Upper lobe of right lung (tissue), 1 donor: ENCODE data around the gene HMX2. TPM values are rescaled to one million over a fixed set of nuclear protein-coding genes. Genes with fewer than 3 reads are reported as not detected.

Experiments used
- ATAC-seq: fragments of 200-7000 bp; cut with Tn5 transposase; one replicate; pipeline ENCODE4 v1.9.1; 2020; ENCODE audit warnings: mild to moderate bottlenecking, moderate library complexity
- DNase-seq: peaks from one replicate; pipeline ENCODE4 v3.0.0-alpha.2; 2020
- H3K27ac ChIP-seq: fragments of 200-600 bp; one replicate; pipeline ENCODE4 v1.8.0; 2022
- H3K27me3 ChIP-seq: fragments of 200-600 bp; one replicate; pipeline ENCODE4 v1.8.0; 2022; ENCODE audit warnings: mild to moderate bottlenecking
- H3K36me3 ChIP-seq: fragments of 200-600 bp; one replicate; pipeline ENCODE4 v1.8.0; 2022
- H3K4me1 ChIP-seq: fragments of 200-600 bp; one replicate; pipeline ENCODE4 v1.8.0; 2022
- H3K4me3 ChIP-seq: fragments of 200-600 bp; one replicate; pipeline ENCODE4 v1.8.0; 2022; ENCODE audit warnings: mild to moderate bottlenecking
- H3K9me3 ChIP-seq: fragments of 200-600 bp; one replicate; pipeline ENCODE4 v1.8.0; 2022
- CTCF ChIP-seq: fragments of 200-600 bp; IDR thresholded peaks from one replicate; pipeline ENCODE4 v1.8.0; 2022; ENCODE audit warnings: antibody characterized with exemption
- intact Hi-C: fragments of 100-400 bp; cut with DNase I; formaldehyde crosslinking; loops from one replicate; pipeline ENCODE4 v1.11.0; 2022
- total RNA-seq: library from RNA; stranded (reverse); fragmentation: NEBNext Ultra II Directional; extraction: Animal tissue kit (Norgen Biotek cat#: 25700); gene quantifications from one replicate; pipeline ENCODE4 v1.2.1, GENCODE V29; 2021
- donor health status: DM: no; HTN: yes; CAD: no; lungs with severe emphysema.

The HMX2 gene
- total RNA-seq, 1 donor from 2014 or later = not detected

- no peak for TF ChIP-seq CTCF
- Histone ChIP-seq H3K27ac (no peak overlapping the region), H3K9me3 (no peaks in the 10 kb centered on the region), H3K27me3 (peaks cover 14% of the 10 kb centered on the region), H3K36me3 (peaks cover 46% of the 10 kb centered on the region), H3K4me1 (peaks cover 18% of the 10 kb centered on the region), H3K4me3 (no peak overlapping the region)
- no peak for ATAC-seq
- intact Hi-C loops = no loop called here
- no peak for DNase-seq
These were observed 9.3 kb downstream of the HMX2 start for GRCh38 chr10:123157210-123157609.

- Histone ChIP-seq H3K4me3 (no peak overlapping the region), H3K27ac (no peak overlapping the region), H3K4me1 (peaks cover 18% of the 10 kb centered on the region), H3K27me3 (no peaks in the 10 kb centered on the region), H3K36me3 (peaks cover 61% of the 10 kb centered on the region), H3K9me3 (no peaks in the 10 kb centered on the region)
- DNase-seq = no peak
- no peak for ATAC-seq
- intact Hi-C loops = no loop called here
- no peak for TF ChIP-seq CTCF
These were observed 10.7 kb downstream of the HMX2 start for GRCh38 chr10:123158682-123159081.

GRCh38 chr10:123160311-123160980 lies 12.5 kb downstream of the HMX2 start:
- H3K4me1 ChIP-seq = peaks cover 14% of the 10 kb centered on the region
- ATAC-seq (no peak), DNase-seq (no peak)
- intact Hi-C loops = no loop called here
- peaks cover 78% of the 10 kb centered on the region for H3K36me3 ChIP-seq
- no peak overlapping the region for H3K27ac ChIP-seq
- no peaks in the 10 kb centered on the region for H3K27me3 ChIP-seq
- H3K9me3 ChIP-seq = no peaks in the 10 kb centered on the region
- no peak overlapping the region for H3K4me3 ChIP-seq
- no peak for TF ChIP-seq CTCF

- H3K9me3 ChIP-seq = no peaks in the 10 kb centered on the region
- intact Hi-C loops = no loop called here
- ATAC-seq (no peak), DNase-seq (no peak)
- no peak for TF ChIP-seq CTCF
- no peak overlapping the region for H3K27ac ChIP-seq
- H3K4me1 ChIP-seq = no peaks in the 10 kb centered on the region
- no peaks in the 10 kb centered on the region for H3K27me3 ChIP-seq
- H3K36me3 ChIP-seq = peaks cover 82% of the 10 kb centered on the region
- H3K4me3 ChIP-seq = no peak overlapping the region
These were observed 16.4 kb downstream of the HMX2 start for GRCh38 chr10:123164319-123164718.

- Histone ChIP-seq H3K9me3 (no peaks in the 10 kb centered on the region), H3K36me3 (peaks cover 81% of the 10 kb centered on the region), H3K27me3 (no peaks in the 10 kb centered on the region), H3K4me1 (no peaks in the 10 kb centered on the region), H3K4me3 (no peak overlapping the region), H3K27ac (no peak overlapping the region)
- intact Hi-C loops = no loop called here
- no peak for TF ChIP-seq CTCF
- DNase-seq (no peak), ATAC-seq (no peak)
These were observed 17.6 kb downstream of the HMX2 start for GRCh38 chr10:123165445-123166072.
